ENCODE measurements around the gene SLC39A2.
A peak's percentile ranks its signal among the peaks of the same experiment; 100 is the strongest.
"Not testable (repeated sequence)": the region's sequence is repeated elsewhere in the genome, so short reads cannot be mapped to it uniquely, and the experiment has no call there.

SLC39A2 gene

DNA sequence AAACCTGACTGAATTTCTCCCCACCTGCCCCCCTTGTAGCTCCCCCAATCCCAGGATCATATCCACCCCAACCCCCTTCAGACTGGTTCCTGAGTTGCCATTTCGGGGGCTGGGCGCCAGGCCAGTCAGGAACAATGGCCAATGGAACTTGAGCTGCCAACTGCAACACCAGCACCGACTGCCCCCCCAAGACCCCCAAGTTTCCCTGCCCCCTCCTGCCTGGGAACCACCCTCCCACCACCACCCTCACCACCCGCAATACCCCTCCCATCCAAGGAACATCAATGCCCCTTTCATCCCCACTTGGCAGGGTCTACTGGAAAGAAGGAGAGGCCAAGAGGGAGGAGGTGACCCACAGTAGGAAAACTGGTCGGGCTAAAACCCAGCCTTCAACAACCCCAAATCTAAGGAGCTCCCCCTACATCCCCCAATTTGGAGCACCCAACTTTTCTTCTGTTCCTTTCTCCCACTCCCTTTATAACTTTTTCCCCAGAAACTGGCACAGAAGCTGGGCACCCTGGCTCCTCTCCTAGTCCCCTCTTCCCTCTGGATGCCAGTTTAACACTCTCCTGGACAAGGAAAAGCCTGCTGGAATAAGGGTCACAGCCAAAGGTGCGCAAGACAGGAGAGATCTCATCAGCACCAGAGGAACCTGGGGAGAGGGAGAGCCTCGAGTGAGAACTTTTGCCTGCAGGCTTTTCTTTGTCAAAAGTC, 27.3 kb downstream of the SLC39A2 start:
- DNase-seq, result no peak

- DNase-seq, result no peak
Observed at GRCh38 chr14:21026988-21027315, 27.9 kb downstream of the SLC39A2 start.

GRCh38 chr14:21029917-21030316, 30.8 kb downstream of the SLC39A2 start, which contains the start of gene TPPP2:
TSS of gene TPPP2 (plus strand) at chr14:21030217. CDS start at chr14:21030582, 365 bp downstream.
- DNase-seq, result no peak

DNA sequence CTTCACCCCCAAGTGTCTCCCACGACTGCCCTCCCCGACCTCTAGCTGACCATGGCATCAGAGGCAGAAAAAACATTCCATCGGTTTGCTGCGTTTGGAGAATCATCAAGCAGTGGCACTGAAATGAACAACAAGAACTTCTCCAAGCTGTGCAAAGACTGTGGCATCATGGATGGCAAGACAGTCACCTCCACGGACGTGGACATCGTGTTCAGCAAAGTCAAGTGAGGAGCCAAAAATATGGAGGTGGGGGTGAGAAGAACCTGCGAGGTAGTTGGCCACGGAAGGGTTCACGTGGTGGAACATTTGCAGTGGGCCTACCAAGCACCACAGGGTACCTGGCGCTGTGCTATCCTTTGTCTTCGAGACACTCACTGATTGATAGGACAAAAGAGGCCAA, 31.4 kb downstream of the SLC39A2 start:
- no peak for DNase-seq

- DNase-seq, result no peak
Observed at GRCh38 chr14:21032326-21033132, 33.4 kb downstream of the SLC39A2 start.

GRCh38 chr14:21033133-21033698, 34.1 kb downstream of the SLC39A2 start:
- DNase-seq, result no peak

GRCh38 chr14:21034707-21035106, 35.6 kb downstream of the SLC39A2 start, which contains the start of gene RNASE13:
TSS of gene RNASE13 (minus strand) at chr14:21034807. CDS start at chr14:21034288, 519 bp downstream.
- DNase-seq, result no peak

GRCh38 chr14:21036751-21037150, 37.7 kb downstream of the SLC39A2 start:
- no peak for DNase-seq

- DNase-seq, result no peak
Observed at GRCh38 chr14:21037156-21037555, 38.1 kb downstream of the SLC39A2 start.

DNA sequence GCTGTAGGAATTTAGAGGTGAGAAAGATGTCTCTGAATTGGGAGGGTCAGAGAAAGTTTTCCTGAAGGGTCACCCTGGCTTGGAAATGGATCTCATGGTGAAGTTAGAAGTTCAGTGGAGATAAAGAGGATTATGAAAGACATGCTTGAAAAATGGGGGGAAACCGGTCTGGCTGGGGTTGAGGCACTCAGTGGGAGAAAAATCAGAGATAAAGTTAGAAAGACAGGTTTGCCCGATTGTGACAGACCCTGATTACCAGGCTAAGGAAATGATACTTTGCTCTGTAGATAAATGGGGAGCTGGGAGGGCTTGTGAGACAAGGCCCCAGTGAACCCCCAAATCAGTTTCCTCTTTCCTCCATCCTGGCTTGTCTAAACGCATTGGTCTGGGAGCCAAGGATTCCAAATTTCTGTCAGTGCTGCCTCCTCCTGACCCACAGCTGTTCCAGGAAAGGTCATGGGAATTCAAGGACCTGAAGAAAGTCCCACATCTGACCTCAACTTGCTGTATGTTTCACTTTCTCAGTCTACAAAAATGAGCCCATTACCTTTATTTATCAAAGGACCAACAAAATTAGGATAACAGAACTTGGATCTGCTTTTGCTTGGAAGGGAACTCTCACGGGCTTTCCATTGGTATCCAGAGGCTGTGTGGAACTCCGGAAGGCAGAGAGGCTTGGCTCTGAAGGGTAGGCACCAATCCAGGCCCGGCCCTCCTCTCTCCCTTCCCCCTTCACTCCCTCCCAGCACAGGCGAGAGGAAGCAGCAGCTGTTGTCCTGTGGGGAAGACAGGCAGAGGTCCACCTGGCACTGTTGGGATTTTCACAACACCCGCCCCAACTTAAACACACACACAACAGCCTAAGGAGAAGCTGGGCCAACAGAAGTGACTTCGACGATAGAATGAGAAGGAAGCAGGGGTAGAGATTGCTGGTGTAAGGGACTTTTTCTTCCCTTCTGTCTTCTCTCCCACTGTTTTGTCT, 39.6 kb downstream of the SLC39A2 start:
- no peak for DNase-seq

DNA sequence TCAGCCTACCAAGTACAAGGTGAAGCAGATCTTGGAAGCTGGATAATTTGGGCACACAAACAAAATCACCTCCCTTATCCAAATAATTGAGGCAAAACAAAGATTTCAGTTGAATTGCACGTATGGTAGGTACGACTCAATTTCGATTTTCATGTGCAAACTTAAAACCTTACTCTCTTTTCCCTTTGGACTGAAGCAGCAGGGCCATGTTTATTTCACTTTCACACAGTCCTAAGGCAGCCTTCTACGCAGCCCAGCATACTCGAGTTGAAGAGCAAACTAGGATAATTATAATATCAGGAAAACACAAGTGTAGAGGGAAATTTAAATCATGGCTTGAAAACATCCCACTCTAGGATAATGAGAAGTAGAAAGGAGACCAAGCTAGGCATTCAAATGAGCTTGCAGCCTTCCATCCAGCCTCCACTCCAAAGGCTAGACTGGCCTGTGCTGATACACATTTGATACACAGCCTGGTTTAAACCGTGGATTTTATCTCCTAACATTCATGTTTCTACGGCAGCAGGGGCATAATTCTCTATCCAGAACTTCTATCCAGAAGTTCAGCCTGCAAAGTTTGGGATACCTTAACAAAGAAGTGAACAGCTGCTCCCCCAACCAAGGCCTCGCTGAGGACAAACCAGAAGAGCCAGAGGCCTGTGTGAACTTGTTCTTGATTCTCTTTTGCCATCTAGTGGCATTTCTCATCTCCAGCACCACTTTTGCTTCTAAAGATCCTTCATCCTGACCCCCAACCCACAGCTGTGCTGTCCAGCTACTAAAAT, 40.7 kb downstream of the SLC39A2 start:
- DNase-seq, result peak; percentile 60

GRCh38 chr14:21040370-21040925, 41.4 kb downstream of the SLC39A2 start:
- no peak for DNase-seq

DNA sequence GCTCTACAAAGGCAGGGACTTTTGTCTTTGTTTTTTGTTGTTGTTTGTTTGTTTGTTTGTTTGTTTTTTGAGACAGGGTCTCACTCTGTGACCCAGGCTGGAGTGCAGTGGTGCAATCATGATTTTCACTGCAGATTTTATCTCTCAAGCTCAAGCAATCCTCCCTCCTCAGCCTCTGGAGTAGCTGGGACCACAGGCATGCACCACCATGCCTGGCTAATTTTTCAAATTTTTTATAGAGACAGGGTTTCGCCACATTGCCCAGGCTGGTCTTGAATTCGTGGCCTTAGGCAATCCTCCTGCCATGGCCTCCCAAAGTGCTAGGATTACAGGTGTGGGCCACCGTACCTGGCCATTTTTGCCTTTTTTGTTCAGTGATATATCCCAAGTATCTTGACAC, 41.8 kb downstream of the SLC39A2 start:
- DNase-seq, result not testable (repeated sequence)

DNA sequence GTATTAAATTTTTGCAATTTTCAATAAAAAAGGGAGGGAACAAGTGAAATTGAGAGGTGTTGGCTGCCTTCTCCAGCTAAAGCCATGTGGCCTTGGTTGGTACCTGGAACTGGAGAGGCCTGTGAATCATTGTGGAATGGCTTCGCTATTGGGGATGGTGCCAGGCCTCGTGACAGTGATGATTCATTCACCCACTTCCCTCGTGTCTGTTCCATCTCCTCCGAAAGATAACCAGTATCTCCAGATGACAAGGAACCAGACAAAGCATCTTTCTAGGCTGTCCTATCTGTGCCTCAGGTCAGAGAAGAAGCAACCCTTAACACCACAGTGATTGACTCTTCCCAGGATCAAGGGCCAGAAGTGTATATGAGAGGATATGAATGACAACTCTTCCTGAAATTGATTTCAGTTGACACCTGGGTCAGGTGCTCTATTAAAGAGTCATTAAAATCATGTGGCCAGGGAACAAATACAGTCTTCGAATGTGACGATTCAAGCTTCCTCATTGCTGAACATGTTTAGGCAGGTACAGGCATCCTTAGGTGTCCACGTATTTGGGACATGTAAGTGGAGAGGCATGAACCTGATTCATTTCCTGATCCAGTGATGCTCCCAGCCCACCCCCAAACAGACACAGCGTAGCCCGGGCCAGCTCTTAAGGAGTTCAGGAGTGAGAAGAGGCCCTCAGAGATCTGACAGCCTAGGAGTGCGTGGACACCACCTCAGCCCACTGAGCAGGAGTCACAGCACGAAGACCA, 42.8 kb downstream of the SLC39A2 start, which contains the start of gene RNASE7:
RNASE7 (plus strand) TSS at position 687 of the 758 bp plus-strand sequence. CDS start 631 bp downstream, outside the sequence.
- no peak for DNase-seq

GRCh38 chr14:21042918-21043317, 43.8 kb downstream of the SLC39A2 start:
- no peak for DNase-seq

GRCh38 chr14:21043387-21043973, 44.4 kb downstream of the SLC39A2 start:
- DNase-seq, result no peak

DNA sequence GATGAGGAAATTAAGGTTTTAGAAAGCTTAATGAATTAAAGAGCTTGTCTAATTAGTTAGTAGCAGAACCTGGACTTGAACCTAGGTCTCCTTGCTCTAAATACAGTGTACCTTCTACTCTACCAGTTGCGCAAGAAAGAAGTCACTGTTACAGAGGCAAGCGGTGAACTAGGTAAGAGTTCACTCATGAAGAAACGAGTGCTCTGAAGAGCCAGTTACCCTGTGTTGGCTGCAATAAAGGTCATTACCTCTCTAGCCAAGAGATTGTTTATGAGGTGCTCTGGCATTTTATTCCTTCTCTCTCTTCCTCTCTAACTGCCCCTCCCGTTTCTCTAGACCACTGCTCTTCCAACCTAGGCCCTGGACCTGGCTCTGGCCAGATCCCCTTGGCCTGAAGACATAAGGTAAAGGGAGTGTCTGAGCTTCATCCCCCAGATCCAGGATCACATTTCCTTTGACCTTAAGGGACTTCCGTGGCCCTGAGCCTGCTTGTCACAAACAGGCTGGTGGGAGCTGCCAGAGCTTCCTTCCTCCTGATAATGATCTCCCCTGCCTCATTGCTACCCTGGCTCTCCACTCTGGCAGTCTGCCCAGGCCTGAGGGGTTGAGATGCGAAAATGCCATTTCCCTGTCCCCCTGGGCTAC, 45.0 kb downstream of the SLC39A2 start:
- peak; percentile 42 for DNase-seq

DNA sequence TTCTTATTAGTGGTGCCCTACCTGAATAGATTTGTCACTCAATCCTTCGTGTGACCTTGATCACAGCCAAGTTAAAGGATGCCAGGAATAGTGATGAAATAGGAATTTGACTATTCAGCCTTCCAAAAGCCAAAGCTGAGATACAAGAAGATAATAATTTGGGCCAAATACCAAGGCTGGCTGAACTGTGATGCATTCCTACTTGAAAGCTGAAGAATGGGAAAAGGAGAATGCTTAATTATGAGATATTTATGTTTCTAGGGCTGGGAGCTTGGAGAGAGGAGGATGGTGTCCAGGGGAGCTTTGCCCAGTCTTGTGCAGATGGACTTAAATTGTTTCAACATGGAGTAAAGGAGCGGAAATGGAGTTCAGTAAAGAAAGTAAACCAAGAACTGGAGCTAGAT, 48.3 kb downstream of the SLC39A2 start:
- no peak for DNase-seq

DNA sequence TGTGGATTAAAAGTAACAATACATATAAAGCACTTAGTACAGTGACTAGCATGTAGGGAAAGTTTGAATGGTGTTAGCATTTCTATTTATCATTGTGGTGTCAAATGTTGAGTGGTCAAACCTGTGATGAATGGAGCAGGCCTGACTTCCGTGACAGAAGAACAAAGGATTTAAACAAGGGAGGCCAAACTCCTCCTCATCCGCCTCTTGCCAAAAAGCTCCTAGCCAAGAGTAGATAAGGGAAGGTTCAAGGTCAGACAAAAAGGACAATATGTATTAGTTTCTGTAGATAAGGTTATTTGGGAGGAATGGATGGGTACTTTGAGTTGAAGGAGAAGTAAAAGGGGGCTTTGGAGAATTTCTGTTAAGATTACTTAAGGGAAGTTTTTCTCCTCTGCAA, 49.5 kb downstream of the SLC39A2 start:
- no peak for DNase-seq

DNA sequence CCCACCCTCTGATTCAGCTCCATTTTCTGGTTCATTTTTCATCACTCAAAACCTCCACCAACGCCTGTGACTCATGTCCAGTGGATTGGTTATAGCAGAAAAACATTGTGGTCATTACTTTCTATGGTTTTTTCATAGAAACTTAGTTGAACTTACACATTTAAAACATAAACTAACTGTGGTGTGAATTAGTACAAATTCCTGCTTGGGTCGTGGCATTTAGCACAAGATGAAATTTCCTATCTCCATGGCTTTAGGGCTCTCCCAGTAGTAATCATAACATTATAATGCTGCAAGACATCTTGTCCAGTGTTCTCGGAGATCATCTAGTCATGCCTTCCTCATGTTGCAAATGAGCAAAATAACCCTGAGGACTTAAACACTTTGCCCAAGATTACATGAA, 50.2 kb downstream of the SLC39A2 start:
- no peak for DNase-seq

Data from CD4-positive, alpha-beta T cell treated with Interleukin-17A for 1 hour (primary cell).